Lower leg skin (tissue), 3 donors: ENCODE data around the gene APP.

Experiments used
- CTCF ChIP-seq, 3 donors: fragments of 450-650 bp; IDR thresholded peaks; one replicate each; pipeline ENCODE4 v1.5.1; 2016; ENCODE audit warnings: antibody characterized with exemption in 3 of 3, mild to moderate bottlenecking in 3 of 3, moderate library complexity in 2 of 3
- POLR2A ChIP-seq, 2 donors: fragments of 450-650 bp; IDR thresholded peaks; one replicate each; pipeline ENCODE4 v1.6.1; 2016 to 2017; ENCODE audit warnings: antibody characterized with exemption in 2 of 2, mild to moderate bottlenecking in 1 of 2, moderate library complexity in 1 of 2

- TF ChIP-seq CTCF (IDR thresholded peaks at IDR 0.05) (no peak), POLR2A (IDR thresholded peaks at IDR 0.05) (no peak)
Measured at GRCh38 chr21:25985990-25986389, 184.6 kb downstream of the APP start.
